Vagina (tissue), 2 donors: Measurements from ENCODE around the gene EDDM13. TPM values are rescaled to one million over a fixed set of nuclear protein-coding genes. Genes with fewer than 3 reads are reported as not detected.

Experiments
- DNase-seq, 2 donors: peaks; one replicate each; pipeline ENCODE4 v3.0.0-alpha.2; 2017; ENCODE audit errors: extremely low spot score in 2 of 2
- H3K27ac ChIP-seq: fragments of 200-600 bp; sonication (generic); one replicate; pipeline ENCODE4 v1.5.1; 2019
- H3K27me3 ChIP-seq: fragments of 200-600 bp; sonication (generic); one replicate; pipeline ENCODE4 v1.5.1; 2019
- H3K36me3 ChIP-seq, 2 donors: fragments of 200-600 bp; sonication (generic); one replicate each; pipeline ENCODE4 v1.5.1; 2017 to 2019
- H3K4me1 ChIP-seq: fragments of 200-600 bp; sonication (generic); one replicate; pipeline ENCODE4 v1.5.1; 2019
- H3K4me3 ChIP-seq, 2 donors: fragments of 200-600 bp; sonication (generic); 1 replicate in 1 of 2; 2 replicates in 1 of 2; pipeline ENCODE4 v1.5.1; 2016 to 2019
- H3K9me3 ChIP-seq: fragments of 200-600 bp; sonication (generic); one replicate; pipeline ENCODE4 v1.5.1; 2019
- CTCF ChIP-seq, 3 experiments: fragments of 450-650 bp in 2 of 3; fragments of 200-600 bp in 1 of 3; sonication (generic) in 1 of 3; IDR thresholded peaks; one replicate each; pipeline ENCODE4 v1.5.1; 2017 to 2019; ENCODE audit warnings: antibody characterized with exemption in 3 of 3, mild to moderate bottlenecking in 2 of 3, moderate library complexity in 2 of 3
- POLR2A ChIP-seq, 2 donors: fragments of 450-650 bp; IDR thresholded peaks; one replicate each; pipeline ENCODE4 v1.6.1; 2017; ENCODE audit warnings: antibody characterized with exemption in 2 of 2, mild to moderate bottlenecking in 2 of 2, moderate library complexity in 2 of 2
- POLR2AphosphoS5 ChIP-seq, 2 donors: sonication (generic); formaldehyde crosslinking; IDR thresholded peaks; one replicate each; pipeline ENCODE4 v1.9.0; 2017; ENCODE audit warnings: antibody characterized with exemption in 2 of 2, mild to moderate bottlenecking in 2 of 2, low read depth in 1 of 2; ENCODE audit not compliant: insufficient read depth in 1 of 2
- intact Hi-C: fragments of 100-400 bp; cut with DNase I; formaldehyde crosslinking; loops from one replicate; pipeline ENCODE4 v1.15.1; 2023
- total RNA-seq: library from RNA; depleted of rRNA; stranded (reverse); fragments of >200 nt; gene quantifications from one replicate; pipeline ENCODE4 v1.2.3, GENCODE V29; 2016

The EDDM13 gene
- total RNA-seq, 1 donor from 2014 or later, result 7.6 TPM

GRCh38 chr19:56309511-56310185 lies 37.1 kb downstream of the EDDM13 start:
- Histone ChIP-seq H3K4me3 (no peak overlapping the region), H3K36me3 (no peaks in the 10 kb centered on the region), H3K4me1 (peaks cover 10% of the 10 kb centered on the region), H3K27me3 (no peaks in the 10 kb centered on the region), H3K27ac (no peak overlapping the region), H3K9me3 (no peaks in the 10 kb centered on the region)
- no peak for TF ChIP-seq POLR2A (IDR thresholded peaks at IDR 0.05)
- TF ChIP-seq POLR2AphosphoS5 (IDR thresholded peaks at IDR 0.05; ENCODE audit: insufficient read depth in 1 of 2, low read depth in 1 of 2), result no peak
- TF ChIP-seq CTCF (IDR thresholded peaks at IDR 0.05), result peak in 1 of 3 experiments; percentile 18
- DNase-seq, result no peak
- intact Hi-C loops, result no loop called here

GRCh38 chr19:56310462-56310861 lies 37.9 kb downstream of the EDDM13 start:
- DNase-seq, result no peak
- H3K9me3 ChIP-seq, result no peaks in the 10 kb centered on the region
- H3K27me3 ChIP-seq, result no peaks in the 10 kb centered on the region
- no peak overlapping the region for H3K4me3 ChIP-seq
- TF ChIP-seq CTCF (IDR thresholded peaks at IDR 0.05) (no peak), POLR2AphosphoS5 (IDR thresholded peaks at IDR 0.05; ENCODE audit: insufficient read depth in 1 of 2, low read depth in 1 of 2) (no peak), POLR2A (IDR thresholded peaks at IDR 0.05) (no peak)
- no peaks in the 10 kb centered on the region for H3K36me3 ChIP-seq
- H3K4me1 ChIP-seq, result peaks cover 11% of the 10 kb centered on the region
- intact Hi-C loops, result no loop called here
- no peak overlapping the region for H3K27ac ChIP-seq

GRCh38 chr19:56312342-56312741 lies 39.8 kb downstream of the EDDM13 start:
- no peak for DNase-seq
- H3K4me1 ChIP-seq, result peaks cover 17% of the 10 kb centered on the region
- intact Hi-C loops, result no loop called here
- no peaks in the 10 kb centered on the region for H3K9me3 ChIP-seq
- no peak overlapping the region for H3K27ac ChIP-seq
- TF ChIP-seq POLR2AphosphoS5 (IDR thresholded peaks at IDR 0.05; ENCODE audit: insufficient read depth in 1 of 2, low read depth in 1 of 2) (no peak), POLR2A (IDR thresholded peaks at IDR 0.05) (no peak), CTCF (IDR thresholded peaks at IDR 0.05) (no peak)
- H3K4me3 ChIP-seq, result no peak overlapping the region
- no peaks in the 10 kb centered on the region for H3K27me3 ChIP-seq
- no peaks in the 10 kb centered on the region for H3K36me3 ChIP-seq

- intact Hi-C loops, result no loop called here
- Histone ChIP-seq H3K9me3 (no peaks in the 10 kb centered on the region), H3K4me1 (peaks cover 17% of the 10 kb centered on the region), H3K27me3 (no peaks in the 10 kb centered on the region), H3K4me3 (no peak overlapping the region), H3K36me3 (no peaks in the 10 kb centered on the region), H3K27ac (peak overlapping the region; percentile 90)
- no peak for DNase-seq
- TF ChIP-seq CTCF (IDR thresholded peaks at IDR 0.05), result no peak
- no peak for TF ChIP-seq POLR2AphosphoS5 (IDR thresholded peaks at IDR 0.05; ENCODE audit: insufficient read depth in 1 of 2, low read depth in 1 of 2)
- TF ChIP-seq POLR2A (IDR thresholded peaks at IDR 0.05), result no peak
These were observed 40.5 kb downstream of the EDDM13 start for GRCh38 chr19:56312787-56313657.

GRCh38 chr19:56314018-56314380 lies 41.5 kb downstream of the EDDM13 start:
- Histone ChIP-seq H3K36me3 (no peaks in the 10 kb centered on the region), H3K27me3 (no peaks in the 10 kb centered on the region), H3K27ac (peak overlapping the region; percentile 90), H3K4me1 (peaks cover 17% of the 10 kb centered on the region), H3K9me3 (no peaks in the 10 kb centered on the region), H3K4me3 (peak overlapping the region; percentile 59 to 82)
- DNase-seq, result no peak
- intact Hi-C loops, result no loop called here
- TF ChIP-seq POLR2A (IDR thresholded peaks at IDR 0.05) (no peak), CTCF (IDR thresholded peaks at IDR 0.05) (no peak), POLR2AphosphoS5 (IDR thresholded peaks at IDR 0.05; ENCODE audit: insufficient read depth in 1 of 2, low read depth in 1 of 2) (no peak)
